IPS-18a (cell line): ENCODE measurements around the gene DNAJC12.
"Not testable (repeated sequence)": the region's sequence is repeated elsewhere in the genome, so short reads cannot be mapped to it uniquely, and the experiment has no call there.

Experiments used
- H3K27ac ChIP-seq: one replicate; pipeline ENCODE4 v1.5.1; 2013; ENCODE audit warnings: low read length
- H3K27me3 ChIP-seq: one replicate; pipeline ENCODE4 v1.6.1; 2013; ENCODE audit warnings: mild to moderate bottlenecking, low read length; ENCODE audit not compliant: control insufficient read depth, insufficient read depth
- H3K36me3 ChIP-seq: one replicate; pipeline ENCODE4 v1.6.1; 2013; ENCODE audit warnings: low read depth, low read length; ENCODE audit not compliant: control insufficient read depth
- H3K4me1 ChIP-seq: one replicate; pipeline ENCODE4 v1.6.1; 2013; ENCODE audit warnings: low read depth, low read length; ENCODE audit not compliant: control insufficient read depth
- H3K4me3 ChIP-seq: one replicate; pipeline ENCODE4 v1.5.1; 2013; ENCODE audit warnings: low read length
- H3K9ac ChIP-seq: one replicate; pipeline ENCODE4 v1.6.1; 2013; ENCODE audit warnings: mild to moderate bottlenecking, low read length, moderate library complexity
- H3K9me3 ChIP-seq: one replicate; pipeline ENCODE4 v1.6.1; 2013; ENCODE audit warnings: low read depth, low read length; ENCODE audit not compliant: control insufficient read depth

Gene DNAJC12

DNA sequence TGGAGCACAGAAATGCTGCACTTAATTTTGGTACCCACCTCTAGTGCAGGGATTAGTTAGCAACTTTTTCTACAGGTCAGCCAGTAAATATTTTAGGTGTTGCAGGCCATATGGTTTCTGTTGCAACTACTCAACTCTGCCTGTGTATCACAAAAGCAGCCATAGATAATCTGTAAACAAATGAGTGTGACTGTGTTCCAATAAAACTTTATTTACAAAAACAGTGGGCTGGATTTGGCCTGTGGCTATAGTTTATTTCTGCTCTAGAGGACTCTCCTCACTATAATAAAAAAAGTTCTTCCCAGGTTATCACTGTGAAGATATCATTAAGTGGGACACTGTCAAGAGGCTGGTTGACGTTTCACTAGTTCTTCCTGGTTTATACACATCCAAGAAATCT, 65.8 kb downstream of the DNAJC12 start:
- Histone ChIP-seq H3K9me3 (no peaks in the 10 kb centered on the region), H3K4me1 (no peaks in the 10 kb centered on the region), H3K27ac (no peak overlapping the region), H3K27me3 (no peaks in the 10 kb centered on the region), H3K9ac (no peak overlapping the region), H3K36me3 (no peaks in the 10 kb centered on the region), H3K4me3 (no peak overlapping the region)

DNA sequence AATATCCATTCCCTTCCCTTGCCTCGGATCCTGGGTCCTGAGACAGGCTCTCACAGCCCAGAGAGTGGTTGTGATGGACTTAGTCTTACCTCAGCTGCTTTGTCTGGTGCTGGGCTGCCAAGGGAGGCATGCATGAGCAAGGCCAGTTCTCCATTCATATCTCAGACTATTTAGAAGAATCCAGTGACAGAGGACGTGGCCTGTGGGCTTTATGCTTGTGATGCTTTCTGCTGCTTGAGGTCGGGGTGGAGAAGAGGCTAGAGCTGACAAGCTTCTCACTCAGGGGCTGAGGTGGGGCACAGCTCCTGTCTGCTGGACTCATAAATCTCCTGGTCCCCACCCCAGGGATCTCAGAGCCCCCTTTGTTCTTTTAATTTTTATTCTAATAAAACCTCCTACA, 66.8 kb downstream of the DNAJC12 start:
- no peaks in the 10 kb centered on the region for H3K4me1 ChIP-seq

DNA sequence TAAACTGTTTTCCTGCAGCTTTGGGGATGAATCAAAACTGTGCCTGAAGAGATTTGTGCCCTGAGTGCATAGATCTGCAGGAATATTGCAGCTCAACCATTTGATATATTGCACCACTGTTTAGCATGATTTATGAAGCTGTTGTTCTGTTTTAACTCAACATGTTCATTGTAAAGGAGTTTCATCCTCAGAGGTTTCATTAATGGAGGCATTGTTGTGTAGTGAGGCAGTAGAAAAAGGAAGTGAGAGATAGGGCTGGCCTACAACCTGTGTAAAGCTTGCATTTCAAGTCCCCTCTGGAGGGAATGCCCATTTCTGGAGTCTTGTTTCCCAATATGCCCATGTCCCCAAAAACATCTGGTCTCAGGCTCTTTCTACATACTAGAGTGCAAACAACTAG, 67.5 kb downstream of the DNAJC12 start:
- Histone ChIP-seq H3K4me3 (no peak overlapping the region), H3K9ac (no peak overlapping the region), H3K27me3 (no peaks in the 10 kb centered on the region), H3K36me3 (no peaks in the 10 kb centered on the region), H3K4me1 (no peaks in the 10 kb centered on the region), H3K27ac (no peak overlapping the region), H3K9me3 (no peaks in the 10 kb centered on the region)

More for the DNA sequence above, 66.8 kb downstream of the DNAJC12 start:
- H3K9ac ChIP-seq: no peak overlapping the region
- no peaks in the 10 kb centered on the region for H3K27me3 ChIP-seq
- no peaks in the 10 kb centered on the region for H3K9me3 ChIP-seq
- no peak overlapping the region for H3K27ac ChIP-seq
- no peaks in the 10 kb centered on the region for H3K36me3 ChIP-seq
- H3K4me3 ChIP-seq: no peak overlapping the region

DNA sequence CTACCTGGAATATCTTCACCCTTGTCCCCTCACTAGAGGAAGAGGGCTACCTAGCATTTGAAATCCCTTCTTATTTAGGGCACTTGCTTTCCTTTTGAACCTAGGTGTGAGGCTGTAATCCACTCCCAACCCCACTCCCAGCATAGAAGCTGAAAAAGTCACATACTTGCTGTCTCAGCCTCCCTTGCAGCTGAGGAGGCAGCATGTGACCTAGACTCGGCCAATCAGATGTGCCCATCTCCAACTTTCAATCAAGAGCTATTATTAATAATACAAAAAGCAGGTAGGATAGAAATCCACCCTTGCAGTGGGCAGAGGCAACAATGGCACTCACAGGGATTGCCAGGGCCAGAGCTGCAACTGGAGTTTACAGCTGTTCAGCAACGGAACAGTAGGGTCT, 70.7 kb downstream of the DNAJC12 start:
- H3K36me3 ChIP-seq: no peaks in the 10 kb centered on the region
- H3K27me3 ChIP-seq: peaks cover 12% of the 10 kb centered on the region
- H3K9ac ChIP-seq: no peak overlapping the region
- peaks cover 4% of the 10 kb centered on the region for H3K4me1 ChIP-seq
- no peak overlapping the region for H3K27ac ChIP-seq
- H3K9me3 ChIP-seq: no peaks in the 10 kb centered on the region
- H3K4me3 ChIP-seq: no peak overlapping the region

DNA sequence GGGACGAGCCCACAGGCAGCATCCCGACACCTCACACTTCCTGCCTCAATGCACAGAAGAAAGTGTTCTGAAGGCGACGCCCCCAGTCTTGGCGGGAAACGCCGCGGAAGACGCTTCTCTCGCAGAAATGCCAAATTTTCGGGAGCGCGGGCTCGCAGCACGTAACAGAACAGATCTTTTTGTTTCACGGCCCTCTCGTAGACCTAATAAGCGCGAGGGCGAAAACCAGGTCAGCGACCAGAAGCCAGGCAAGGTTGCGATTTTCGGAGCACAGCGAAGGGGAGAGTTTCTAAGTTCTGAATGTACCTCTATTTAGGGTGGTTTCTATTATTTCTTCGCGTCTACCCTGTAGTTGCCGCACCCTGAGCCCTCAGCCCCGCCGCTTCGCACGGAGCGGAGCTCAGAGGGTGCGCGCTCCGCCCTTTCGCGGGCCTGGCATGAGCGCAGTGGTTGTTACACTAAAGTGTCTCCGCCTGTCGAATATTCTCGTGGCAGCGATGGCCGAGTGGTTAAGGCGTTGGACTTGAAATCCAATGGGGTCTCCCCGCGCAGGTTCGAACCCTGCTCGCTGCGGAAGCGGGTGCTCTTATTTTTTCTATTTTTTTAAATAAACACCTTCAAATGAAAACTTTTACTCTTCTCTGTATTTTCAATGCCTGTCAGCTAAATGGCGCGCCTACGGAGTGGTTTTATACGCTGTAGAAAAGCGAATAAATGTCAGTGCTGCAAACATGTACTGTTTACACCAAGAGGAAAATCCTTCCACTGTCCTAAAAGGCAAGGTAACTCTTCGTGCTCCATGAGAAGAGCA, 73.8 kb downstream of the DNAJC12 start:
- H3K27ac ChIP-seq: no peak overlapping the region
- H3K9me3 ChIP-seq: no peaks in the 10 kb centered on the region
- peak overlapping the region; percentile 85 for H3K9ac ChIP-seq
- H3K36me3 ChIP-seq: no peaks in the 10 kb centered on the region
- peaks cover 4% of the 10 kb centered on the region for H3K4me1 ChIP-seq
- peak overlapping the region; percentile 95 for H3K4me3 ChIP-seq
- peaks cover 13% of the 10 kb centered on the region for H3K27me3 ChIP-seq

DNA sequence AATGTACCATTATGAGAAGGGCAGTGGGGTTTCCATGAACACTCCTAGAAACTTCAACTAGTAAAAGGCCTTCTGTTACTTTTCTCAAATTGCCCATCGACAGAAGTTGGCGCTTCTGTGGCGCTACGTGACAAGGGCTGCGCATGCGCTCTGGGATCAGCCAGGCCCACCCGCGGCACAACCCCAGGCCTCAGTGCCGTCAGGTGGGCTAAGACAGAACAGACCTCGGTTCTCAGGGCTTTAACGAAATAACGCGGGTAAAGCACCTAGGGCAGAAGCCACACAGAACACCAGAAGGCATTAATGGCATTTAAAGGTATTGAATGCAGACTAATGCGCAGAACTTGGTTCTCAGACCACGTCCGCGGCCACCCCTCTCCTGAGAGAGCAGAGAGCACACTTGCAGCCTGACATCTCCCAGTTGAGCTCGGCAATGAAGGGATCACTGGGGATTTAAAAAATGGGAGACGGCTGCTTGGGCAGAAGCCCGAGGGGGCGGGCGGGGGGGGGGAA, 74.4 kb downstream of the DNAJC12 start:
- H3K27ac ChIP-seq: no peak overlapping the region
- no peaks in the 10 kb centered on the region for H3K9me3 ChIP-seq
- H3K36me3 ChIP-seq: no peaks in the 10 kb centered on the region
- H3K4me3 ChIP-seq: peak overlapping the region; percentile 95
- H3K27me3 ChIP-seq: peaks cover 13% of the 10 kb centered on the region
- peaks cover 4% of the 10 kb centered on the region for H3K4me1 ChIP-seq
- H3K9ac ChIP-seq: peak overlapping the region; percentile 85

DNA sequence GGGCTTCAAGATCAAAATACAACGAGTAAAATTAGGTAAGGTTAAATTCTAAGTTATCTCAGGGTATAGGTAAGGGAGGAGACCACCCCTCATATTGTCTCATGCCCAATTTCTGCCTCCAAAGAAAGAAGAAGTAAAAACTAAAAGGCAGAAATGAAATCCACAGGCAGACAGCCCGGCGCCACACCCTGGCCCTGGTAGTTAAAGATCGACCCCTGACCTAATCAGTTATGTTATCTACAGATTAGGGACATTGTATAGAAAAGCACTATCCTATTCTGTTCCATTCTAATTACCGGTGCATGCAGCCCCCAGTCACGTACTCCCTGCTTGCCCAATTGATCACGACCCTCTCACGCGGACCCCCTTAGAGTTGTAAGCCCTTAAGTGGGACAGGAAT, 75.4 kb downstream of the DNAJC12 start:
- H3K9me3 ChIP-seq, H3K4me3 ChIP-seq, H3K27ac ChIP-seq, H3K9ac ChIP-seq, H3K36me3 ChIP-seq, H3K4me1 ChIP-seq: not testable (repeated sequence)
- peaks cover 13% of the 10 kb centered on the region for H3K27me3 ChIP-seq

DNA sequence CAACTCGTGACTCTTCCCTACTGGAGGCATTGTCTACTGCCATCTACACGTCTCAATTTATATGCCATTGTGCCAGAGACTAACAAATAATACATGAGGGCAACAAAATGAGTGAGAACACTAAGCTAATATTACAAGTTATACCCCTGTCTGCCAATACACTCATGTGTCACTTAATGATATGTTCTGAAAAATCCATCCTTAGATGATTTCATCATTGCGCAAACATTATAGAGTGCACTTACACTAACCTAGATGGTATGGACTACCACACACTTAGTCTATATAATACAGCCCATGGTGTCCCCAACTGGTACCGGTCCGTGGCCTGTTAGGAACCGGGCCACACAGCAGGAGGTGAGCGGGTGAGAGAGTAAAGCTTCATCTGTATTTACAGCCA, 77.7 kb downstream of the DNAJC12 start:
- Histone ChIP-seq H3K4me3 (no peak overlapping the region), H3K9me3 (no peaks in the 10 kb centered on the region), H3K9ac (no peak overlapping the region), H3K27ac (no peak overlapping the region), H3K27me3 (peaks cover 13% of the 10 kb centered on the region), H3K36me3 (no peaks in the 10 kb centered on the region), H3K4me1 (peaks cover 4% of the 10 kb centered on the region)
